IPS-18c (cell line): ENCODE results near the gene SCRN2.

Source experiments
- H3K4me3 ChIP-seq: 2 replicates; pipeline ENCODE4 v1.7.0; 2013; ENCODE audit warnings: low read depth, mild to moderate bottlenecking, low read length, moderate library complexity; ENCODE audit not compliant: insufficient read depth
- H3K9me3 ChIP-seq: one replicate; pipeline ENCODE4 v1.6.1; 2013; ENCODE audit warnings: mild to moderate bottlenecking, low read length, moderate library complexity; ENCODE audit not compliant: control insufficient read depth, insufficient read depth

Gene SCRN2

DNA sequence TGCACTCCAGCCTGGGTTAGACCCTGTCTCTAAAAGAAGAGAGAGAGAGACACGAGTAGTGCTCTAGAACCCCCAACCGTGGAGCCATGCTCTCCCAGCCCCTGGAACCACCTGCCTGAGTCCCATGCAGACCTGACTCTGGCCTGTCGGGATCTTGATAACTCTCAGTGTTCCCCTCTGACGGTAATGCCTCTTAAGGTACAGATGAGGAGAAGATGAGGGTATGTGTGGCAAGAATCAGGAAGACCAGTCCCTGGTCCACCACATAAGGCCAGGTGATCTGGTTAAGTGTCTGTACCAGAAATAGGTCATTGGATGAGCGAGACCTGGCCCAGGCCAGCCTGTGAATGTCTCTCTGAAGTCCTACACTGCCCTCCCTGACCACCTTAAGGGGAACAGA lies 37.9 kb downstream of the SCRN2 start:
- no peak overlapping the region for H3K4me3 ChIP-seq

DNA sequence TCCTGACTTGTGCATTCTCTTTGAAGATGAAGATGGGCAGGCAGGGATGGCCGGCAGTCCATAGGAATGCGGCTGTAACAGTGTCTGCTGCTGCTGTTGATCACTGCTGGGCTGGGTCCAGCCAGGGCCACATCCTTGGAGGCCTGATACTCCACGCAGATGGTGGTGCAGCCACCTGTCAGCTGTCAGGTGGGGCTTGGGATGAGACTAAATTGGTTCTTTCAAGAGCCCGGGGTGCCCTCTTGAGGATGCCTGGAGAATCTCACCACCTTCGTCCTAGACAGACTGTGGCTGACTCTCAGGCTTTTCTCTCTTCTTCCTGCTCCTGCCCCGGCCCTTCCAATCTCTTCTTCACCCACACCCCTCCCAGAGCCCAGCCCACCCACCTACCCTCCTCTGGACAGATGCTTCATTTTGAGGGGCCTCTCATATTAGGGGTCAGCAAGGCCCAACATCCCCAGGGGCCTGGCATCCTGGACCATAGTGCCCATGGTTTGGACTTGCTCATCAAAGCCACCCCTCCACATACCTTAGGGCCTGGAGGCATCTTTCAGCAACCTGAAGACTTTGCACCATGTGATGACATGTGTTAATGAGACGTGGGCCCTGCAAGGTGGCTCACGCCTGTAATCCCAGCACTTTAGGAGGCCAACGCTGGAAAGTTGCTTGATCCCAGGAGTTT lies 38.6 kb downstream of the SCRN2 start:
- H3K4me3 ChIP-seq, result no peak overlapping the region

More for the DNA sequence above, 37.9 kb downstream of the SCRN2 start:
- no peaks in the 10 kb centered on the region for H3K9me3 ChIP-seq

DNA sequence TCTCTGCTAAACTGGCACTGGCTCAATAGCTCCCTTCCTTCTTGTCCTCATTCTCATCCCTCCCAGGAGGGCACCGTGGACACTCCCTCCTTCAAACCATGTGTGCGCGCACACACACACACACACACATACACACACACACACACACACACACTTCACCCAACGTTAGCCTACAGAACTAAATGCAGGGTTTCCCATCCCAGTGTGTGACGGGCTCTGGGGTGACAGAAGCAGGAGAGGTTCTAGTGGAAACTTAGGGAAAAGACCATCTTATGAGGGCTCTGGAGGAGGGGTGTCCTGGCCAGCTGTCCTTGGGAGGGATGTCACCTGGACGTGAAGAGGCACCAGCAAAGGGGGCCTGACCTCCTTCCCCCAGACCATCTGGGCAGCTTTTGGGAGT lies 39.2 kb downstream of the SCRN2 start:
- Histone ChIP-seq H3K4me3 (no peak overlapping the region), H3K9me3 (no peaks in the 10 kb centered on the region)

More for the DNA sequence above, 38.6 kb downstream of the SCRN2 start:
- H3K9me3 ChIP-seq, result no peaks in the 10 kb centered on the region

DNA sequence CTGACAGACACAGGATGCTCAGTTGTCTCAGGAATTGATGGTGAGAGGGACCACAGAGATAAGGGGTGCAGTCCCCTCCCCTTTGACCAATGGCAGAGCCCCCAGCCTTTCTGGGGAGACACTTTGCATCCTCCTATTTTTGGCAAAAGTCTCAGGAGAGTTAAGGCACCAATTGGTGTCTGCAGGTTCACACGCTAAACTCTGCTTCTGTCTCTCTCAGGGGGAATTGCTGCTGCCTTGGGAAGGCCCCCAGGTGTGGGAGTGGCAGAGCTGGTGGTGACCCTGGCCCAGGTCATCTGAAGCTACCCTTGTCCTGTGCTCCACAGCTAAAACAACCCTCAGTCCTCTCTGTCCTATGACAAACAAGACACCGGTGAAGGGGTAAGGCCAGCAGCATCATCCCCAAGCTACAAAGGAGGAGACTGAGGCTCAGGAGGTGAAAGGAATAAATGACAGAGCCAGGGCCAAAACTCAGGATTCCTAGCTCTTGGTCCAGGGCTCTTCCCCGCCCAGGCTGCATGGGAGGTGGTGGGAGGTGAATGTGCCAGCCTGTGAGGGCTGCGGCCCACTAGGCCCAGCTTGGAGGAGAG lies 39.8 kb downstream of the SCRN2 start:
- Histone ChIP-seq H3K4me3 (no peak overlapping the region), H3K9me3 (no peaks in the 10 kb centered on the region)

DNA sequence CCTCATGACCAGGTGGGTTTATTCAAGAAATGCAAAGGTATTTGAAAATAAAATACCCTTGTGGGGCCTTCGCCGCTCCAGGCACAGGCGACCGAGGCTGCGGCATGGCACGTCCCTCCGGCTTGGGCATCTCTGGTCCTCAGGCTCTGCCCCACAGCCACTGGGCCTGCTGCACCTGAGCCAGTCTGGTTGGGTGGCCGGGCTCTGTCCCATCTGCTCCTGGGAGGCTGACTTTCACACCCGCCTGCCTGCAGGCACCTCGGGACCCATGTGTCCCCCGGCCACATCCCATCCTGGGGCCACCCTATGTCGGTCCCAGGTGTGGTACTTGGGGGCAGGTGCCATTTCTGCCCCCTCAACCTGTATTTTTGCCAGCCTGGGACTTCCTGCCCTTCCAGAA lies 40.4 kb downstream of the SCRN2 start:
- no peak overlapping the region for H3K4me3 ChIP-seq

DNA sequence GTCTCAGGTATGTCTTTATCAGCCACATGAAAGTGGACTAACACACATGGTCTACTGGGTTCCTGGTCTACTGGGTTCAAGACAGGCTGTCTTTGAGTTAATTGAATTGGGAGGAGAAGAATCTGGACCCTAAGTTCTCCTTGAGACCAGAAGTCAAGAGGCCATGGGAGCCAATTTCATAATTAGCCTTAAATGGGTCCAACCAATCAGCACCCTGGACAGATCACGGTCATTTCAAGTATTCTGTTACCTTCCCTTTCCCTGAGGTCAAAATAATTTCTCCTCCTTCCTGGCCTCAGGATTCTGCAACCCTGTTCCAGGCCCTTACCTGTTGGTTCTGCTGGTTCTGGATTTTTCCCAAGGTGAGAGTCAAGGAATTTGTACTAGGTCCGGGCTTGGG lies 43.3 kb downstream of the SCRN2 start:
- no peaks in the 10 kb centered on the region for H3K9me3 ChIP-seq
- H3K4me3 ChIP-seq, result no peak overlapping the region

More for the DNA sequence above, 40.4 kb downstream of the SCRN2 start:
- H3K9me3 ChIP-seq, result no peaks in the 10 kb centered on the region

DNA sequence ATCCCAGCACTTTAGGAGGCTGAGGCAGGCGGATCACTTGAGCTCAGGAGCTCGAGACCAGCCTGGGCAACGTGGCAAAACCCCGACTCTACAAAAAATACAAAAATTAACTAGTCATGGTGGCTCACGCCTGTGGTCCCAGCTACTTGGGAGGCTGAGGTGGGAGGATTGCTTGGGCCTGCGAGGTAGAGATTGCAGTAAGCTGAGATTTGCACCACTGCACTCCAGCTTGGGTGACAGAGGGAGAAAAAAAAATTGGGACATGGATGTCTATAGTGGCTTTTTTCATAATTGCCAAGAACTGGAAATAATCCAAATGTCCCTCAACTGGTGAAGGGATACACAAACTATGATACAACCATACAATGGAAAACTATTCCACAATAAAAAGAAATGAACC lies 48.1 kb downstream of the SCRN2 start:
- Histone ChIP-seq H3K9me3 (no peaks in the 10 kb centered on the region), H3K4me3 (no peak overlapping the region)

DNA sequence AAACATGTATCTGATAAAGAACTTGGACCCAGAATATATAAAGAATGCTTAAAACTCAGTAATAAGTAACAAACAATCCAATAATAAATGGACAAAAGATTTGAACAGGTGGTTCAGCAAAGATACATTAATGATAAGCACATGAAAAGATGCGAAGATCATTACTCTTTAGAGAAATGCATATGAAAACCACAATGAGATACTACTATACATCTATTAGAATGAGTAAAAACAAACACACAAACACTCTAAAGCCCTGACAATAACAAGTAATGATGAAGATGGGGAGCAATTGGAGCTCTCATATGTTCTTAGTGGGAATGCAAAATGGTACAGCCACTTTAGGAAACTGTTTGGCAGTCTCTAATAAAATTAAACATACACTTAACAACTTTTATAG lies 48.6 kb downstream of the SCRN2 start:
- Histone ChIP-seq H3K4me3 (no peak overlapping the region), H3K9me3 (no peaks in the 10 kb centered on the region)

DNA sequence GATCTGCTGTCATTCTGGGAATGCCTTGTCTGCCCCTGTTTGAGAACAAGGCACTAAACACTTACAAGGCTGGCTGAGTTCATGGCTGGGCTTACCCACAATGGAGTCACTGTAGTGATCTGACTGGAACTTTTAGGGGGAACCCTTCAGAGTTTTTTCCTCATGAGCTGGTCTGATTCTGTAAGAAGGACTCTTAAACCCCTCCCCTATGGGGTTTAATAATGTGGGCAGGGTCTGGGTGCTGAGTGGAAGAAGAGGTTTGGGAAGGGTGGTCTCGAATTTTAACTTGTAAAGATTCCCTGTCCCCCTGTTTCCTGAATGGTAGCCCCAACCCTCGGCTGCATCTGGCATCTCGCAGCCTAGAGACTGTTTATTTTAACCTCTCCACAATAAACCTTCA lies 50.0 kb downstream of the SCRN2 start:
- Histone ChIP-seq H3K9me3 (no peaks in the 10 kb centered on the region), H3K4me3 (no peak overlapping the region)

DNA sequence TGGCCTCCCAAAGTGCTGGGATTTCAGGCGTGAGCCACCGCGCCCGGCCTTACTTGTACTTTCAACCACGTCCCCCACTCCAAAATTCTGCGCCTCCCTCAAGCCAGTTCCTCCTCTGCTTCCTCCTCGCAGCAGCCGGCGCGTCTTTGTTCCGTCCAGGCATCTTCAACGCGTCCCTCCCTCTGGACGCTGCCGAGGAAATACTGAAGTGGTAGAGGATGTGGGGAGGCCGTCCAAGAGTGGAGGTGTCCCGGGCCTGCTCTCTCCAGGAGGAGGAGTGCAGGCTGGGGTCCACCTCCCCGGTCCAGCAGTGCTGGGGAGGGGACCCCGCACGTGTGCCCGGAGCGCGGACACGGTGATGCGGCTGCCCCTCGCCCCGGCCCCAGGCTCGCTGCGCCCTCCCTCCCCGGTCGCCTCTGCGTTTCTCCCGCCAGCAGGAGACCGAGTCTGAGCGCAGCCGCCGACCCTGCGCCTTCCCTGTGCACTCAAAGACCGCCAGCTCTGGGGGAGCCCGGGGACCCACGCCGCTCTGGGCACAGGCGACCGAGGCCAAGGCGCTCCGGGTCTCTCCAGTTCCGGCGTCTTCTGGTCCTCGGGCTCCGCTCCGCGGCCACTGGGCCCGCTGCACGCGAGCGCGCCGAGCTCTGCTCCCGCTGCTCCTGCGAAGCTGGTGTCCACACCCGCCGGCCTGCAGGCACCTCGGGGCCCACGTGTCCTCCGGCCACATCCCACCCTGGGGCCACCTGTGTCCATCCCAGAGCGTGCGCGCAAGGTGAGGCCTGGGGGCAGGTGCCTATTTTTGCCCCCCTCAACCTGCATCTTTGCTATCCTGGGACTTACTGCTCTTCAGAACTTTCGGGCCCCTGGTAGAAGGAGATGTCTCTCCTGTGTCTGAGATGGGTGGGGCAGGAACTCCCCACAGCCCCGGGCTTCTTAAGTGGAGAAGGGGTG lies 51.2 kb downstream of the SCRN2 start:
- no peaks in the 10 kb centered on the region for H3K9me3 ChIP-seq
- H3K4me3 ChIP-seq, result peak overlapping the region; percentile 57
